ENCODE data around the gene COG5. TPM values are rescaled to one million over a fixed set of nuclear protein-coding genes. Genes with fewer than 3 reads are reported as not detected.

The COG5 gene
- total and polyA plus RNA-seq, 2 of the 8 experiments (the other 6 are each of a cell fraction or from before 2014, with no cell fraction given) = 10.5 to 28.1 TPM

DNA sequence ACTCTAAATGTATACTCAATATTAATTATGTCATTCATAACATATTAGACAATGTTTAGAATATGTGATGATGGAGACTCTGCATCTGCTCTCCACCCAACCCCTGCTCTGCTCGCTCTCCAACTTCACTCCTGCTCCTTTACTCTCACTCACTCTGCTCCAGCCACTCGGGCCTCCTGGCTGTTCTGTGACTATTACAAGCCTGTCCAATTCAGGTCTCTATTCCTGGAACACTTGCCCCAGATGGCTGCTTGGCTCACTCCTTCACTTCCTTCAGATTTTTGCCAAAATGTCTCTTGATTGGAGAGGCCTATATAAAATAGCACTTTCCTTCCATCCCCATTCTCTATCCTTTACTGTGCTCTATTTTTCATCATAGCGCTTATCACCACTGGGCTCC is 310.1 kb downstream of the COG5 start (continued):
- no peak for TF ChIP-seq TAF7 (optimal IDR thresholded peaks at IDR 0.05; ENCODE audit: borderline replicate concordance, low read depth, low read length)
- TF ChIP-seq CBX5 (IDR thresholded peaks at IDR 0.05; ENCODE audit: low read depth, low read length) = no peak
- TF ChIP-seq FOSL1 (IDR thresholded peaks at IDR 0.05; ENCODE audit: insufficient read depth, low read depth, low read length) = no peak
- TF ChIP-seq ASH2L (IDR thresholded peaks at IDR 0.05; ENCODE audit: low read length) = no peak
- no peak for TF ChIP-seq NRF1 (IDR thresholded peaks at IDR 0.05; ENCODE audit: low read depth, low read length)
- TF ChIP-seq, protein P1, sequence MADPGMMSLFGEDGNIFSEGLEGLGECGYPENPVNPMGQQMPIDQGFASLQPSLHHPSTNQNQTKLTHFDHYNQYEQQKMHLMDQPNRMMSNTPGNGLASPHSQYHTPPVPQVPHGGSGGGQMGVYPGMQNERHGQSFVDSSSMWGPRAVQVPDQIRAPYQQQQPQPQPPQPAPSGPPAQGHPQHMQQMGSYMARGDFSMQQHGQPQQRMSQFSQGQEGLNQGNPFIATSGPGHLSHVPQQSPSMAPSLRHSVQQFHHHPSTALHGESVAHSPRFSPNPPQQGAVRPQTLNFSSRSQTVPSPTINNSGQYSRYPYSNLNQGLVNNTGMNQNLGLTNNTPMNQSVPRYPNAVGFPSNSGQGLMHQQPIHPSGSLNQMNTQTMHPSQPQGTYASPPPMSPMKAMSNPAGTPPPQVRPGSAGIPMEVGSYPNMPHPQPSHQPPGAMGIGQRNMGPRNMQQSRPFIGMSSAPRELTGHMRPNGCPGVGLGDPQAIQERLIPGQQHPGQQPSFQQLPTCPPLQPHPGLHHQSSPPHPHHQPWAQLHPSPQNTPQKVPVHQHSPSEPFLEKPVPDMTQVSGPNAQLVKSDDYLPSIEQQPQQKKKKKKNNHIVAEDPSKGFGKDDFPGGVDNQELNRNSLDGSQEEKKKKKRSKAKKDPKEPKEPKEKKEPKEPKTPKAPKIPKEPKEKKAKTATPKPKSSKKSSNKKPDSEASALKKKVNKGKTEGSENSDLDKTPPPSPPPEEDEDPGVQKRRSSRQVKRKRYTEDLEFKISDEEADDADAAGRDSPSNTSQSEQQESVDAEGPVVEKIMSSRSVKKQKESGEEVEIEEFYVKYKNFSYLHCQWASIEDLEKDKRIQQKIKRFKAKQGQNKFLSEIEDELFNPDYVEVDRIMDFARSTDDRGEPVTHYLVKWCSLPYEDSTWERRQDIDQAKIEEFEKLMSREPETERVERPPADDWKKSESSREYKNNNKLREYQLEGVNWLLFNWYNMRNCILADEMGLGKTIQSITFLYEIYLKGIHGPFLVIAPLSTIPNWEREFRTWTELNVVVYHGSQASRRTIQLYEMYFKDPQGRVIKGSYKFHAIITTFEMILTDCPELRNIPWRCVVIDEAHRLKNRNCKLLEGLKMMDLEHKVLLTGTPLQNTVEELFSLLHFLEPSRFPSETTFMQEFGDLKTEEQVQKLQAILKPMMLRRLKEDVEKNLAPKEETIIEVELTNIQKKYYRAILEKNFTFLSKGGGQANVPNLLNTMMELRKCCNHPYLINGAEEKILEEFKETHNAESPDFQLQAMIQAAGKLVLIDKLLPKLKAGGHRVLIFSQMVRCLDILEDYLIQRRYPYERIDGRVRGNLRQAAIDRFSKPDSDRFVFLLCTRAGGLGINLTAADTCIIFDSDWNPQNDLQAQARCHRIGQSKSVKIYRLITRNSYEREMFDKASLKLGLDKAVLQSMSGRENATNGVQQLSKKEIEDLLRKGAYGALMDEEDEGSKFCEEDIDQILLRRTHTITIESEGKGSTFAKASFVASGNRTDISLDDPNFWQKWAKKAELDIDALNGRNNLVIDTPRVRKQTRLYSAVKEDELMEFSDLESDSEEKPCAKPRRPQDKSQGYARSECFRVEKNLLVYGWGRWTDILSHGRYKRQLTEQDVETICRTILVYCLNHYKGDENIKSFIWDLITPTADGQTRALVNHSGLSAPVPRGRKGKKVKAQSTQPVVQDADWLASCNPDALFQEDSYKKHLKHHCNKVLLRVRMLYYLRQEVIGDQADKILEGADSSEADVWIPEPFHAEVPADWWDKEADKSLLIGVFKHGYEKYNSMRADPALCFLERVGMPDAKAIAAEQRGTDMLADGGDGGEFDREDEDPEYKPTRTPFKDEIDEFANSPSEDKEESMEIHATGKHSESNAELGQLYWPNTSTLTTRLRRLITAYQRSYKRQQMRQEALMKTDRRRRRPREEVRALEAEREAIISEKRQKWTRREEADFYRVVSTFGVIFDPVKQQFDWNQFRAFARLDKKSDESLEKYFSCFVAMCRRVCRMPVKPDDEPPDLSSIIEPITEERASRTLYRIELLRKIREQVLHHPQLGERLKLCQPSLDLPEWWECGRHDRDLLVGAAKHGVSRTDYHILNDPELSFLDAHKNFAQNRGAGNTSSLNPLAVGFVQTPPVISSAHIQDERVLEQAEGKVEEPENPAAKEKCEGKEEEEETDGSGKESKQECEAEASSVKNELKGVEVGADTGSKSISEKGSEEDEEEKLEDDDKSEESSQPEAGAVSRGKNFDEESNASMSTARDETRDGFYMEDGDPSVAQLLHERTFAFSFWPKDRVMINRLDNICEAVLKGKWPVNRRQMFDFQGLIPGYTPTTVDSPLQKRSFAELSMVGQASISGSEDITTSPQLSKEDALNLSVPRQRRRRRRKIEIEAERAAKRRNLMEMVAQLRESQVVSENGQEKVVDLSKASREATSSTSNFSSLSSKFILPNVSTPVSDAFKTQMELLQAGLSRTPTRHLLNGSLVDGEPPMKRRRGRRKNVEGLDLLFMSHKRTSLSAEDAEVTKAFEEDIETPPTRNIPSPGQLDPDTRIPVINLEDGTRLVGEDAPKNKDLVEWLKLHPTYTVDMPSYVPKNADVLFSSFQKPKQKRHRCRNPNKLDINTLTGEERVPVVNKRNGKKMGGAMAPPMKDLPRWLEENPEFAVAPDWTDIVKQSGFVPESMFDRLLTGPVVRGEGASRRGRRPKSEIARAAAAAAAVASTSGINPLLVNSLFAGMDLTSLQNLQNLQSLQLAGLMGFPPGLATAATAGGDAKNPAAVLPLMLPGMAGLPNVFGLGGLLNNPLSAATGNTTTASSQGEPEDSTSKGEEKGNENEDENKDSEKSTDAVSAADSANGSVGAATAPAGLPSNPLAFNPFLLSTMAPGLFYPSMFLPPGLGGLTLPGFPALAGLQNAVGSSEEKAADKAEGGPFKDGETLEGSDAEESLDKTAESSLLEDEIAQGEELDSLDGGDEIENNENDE (IDR thresholded peaks at IDR 0.05; ENCODE audit: insufficient replicate concordance, low read length) = no peak
